ENCODE measurements around the gene NTN3.

NTN3 gene

DNA sequence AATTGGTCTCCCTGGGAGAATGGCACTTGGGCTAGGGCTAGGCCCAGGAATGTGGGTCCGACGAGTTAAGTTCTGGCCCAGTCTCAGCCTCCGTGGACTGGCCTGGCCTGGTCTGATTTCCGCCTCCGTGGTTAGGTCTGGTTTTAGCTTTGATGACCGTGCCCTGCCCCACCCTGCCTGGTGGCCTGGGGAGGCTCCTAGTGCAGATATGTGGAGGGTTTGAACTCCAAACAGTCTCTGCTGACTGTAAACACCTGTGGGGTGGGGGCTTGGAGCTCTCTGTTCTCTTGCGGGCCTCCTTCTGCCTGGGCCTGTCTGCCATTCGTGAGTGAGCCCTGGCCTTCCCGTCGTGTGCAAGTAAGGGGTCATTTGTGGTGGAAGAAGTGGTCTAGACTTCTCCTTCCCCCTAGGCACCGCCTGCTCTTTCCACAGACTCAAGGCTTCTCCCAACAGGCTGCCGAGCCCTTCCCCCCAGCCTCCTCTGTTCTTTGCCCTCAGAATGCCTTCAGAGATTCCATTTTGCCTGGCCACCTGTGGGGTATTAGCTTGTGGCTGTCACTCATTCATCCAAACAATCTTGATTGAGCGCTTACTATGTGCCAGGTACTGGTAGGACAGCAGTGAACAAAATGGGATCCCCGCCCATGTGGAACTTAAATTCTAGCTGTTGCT, 44.2 kb downstream of the NTN3 start:
- DNase-seq (ENCODE audit: low read depth, low spot score): no peak
- H3K4me3 ChIP-seq (ENCODE audit: low read depth, low read length): peak overlapping the region; percentile 90
- in situ Hi-C loops (cut with HindIII; ENCODE audit: low sequenced_read_pairs): no loop called here
- TF ChIP-seq, protein P1, sequence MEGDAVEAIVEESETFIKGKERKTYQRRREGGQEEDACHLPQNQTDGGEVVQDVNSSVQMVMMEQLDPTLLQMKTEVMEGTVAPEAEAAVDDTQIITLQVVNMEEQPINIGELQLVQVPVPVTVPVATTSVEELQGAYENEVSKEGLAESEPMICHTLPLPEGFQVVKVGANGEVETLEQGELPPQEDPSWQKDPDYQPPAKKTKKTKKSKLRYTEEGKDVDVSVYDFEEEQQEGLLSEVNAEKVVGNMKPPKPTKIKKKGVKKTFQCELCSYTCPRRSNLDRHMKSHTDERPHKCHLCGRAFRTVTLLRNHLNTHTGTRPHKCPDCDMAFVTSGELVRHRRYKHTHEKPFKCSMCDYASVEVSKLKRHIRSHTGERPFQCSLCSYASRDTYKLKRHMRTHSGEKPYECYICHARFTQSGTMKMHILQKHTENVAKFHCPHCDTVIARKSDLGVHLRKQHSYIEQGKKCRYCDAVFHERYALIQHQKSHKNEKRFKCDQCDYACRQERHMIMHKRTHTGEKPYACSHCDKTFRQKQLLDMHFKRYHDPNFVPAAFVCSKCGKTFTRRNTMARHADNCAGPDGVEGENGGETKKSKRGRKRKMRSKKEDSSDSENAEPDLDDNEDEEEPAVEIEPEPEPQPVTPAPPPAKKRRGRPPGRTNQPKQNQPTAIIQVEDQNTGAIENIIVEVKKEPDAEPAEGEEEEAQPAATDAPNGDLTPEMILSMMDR (IDR thresholded peaks at IDR 0.05; ENCODE audit: low read depth, low read length): no peak

GRCh38 chr16:2516391-2517240, 45.5 kb downstream of the NTN3 start:
- no peak for DNase-seq (ENCODE audit: low read depth, low spot score)
- in situ Hi-C loops (cut with HindIII; ENCODE audit: low sequenced_read_pairs): no loop called here
- H3K4me3 ChIP-seq (ENCODE audit: low read depth, low read length): no peak overlapping the region
- TF ChIP-seq, protein P1 (IDR thresholded peaks at IDR 0.05; ENCODE audit: low read depth, low read length): no peak

GRCh38 chr16:2517954-2518605, 47.0 kb downstream of the NTN3 start:
- DNase-seq (ENCODE audit: low read depth, low spot score): no peak
- TF ChIP-seq, protein P1 (IDR thresholded peaks at IDR 0.05; ENCODE audit: low read depth, low read length): no peak
- H3K4me3 ChIP-seq (ENCODE audit: low read depth, low read length): no peak overlapping the region
- in situ Hi-C loops (cut with HindIII; ENCODE audit: low sequenced_read_pairs): no loop called here

GRCh38 chr16:2518823-2519710, 48.0 kb downstream of the NTN3 start:
- H3K4me3 ChIP-seq (ENCODE audit: low read depth, low read length): no peak overlapping the region
- in situ Hi-C loops (cut with HindIII; ENCODE audit: low sequenced_read_pairs): no loop called here
- TF ChIP-seq, protein P1 (IDR thresholded peaks at IDR 0.05; ENCODE audit: low read depth, low read length): no peak
- no peak for DNase-seq (ENCODE audit: low read depth, low spot score)

DNA sequence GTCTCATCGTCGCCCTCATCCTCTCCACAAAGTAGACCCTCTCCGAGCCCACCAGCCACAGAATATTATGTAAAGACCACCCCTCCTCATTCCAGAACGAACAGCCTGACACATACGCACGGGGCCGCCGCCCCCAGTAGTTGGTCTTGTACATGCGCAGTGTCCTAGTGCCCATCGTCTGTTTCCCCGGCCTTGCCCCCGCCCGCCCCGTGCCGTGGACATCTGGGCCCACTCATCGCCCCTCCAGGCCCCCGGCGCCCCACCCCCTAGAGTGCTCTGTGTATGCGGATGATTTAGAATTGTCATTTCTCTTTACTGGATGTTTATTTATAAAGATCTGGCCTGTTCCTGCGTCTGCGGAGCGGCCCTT, 48.6 kb downstream of the NTN3 start:
- no peak for DNase-seq (ENCODE audit: low read depth, low spot score)
- TF ChIP-seq, protein P1 (IDR thresholded peaks at IDR 0.05; ENCODE audit: low read depth, low read length): no peak
- H3K4me3 ChIP-seq (ENCODE audit: low read depth, low read length): no peak overlapping the region
- in situ Hi-C loops (cut with HindIII; ENCODE audit: low sequenced_read_pairs): no loop called here

All from astrocyte of the spinal cord (primary cell).